ENCODE results near the gene WDR72.
"Not testable (repeated sequence)": the region's sequence is repeated elsewhere in the genome, so short reads cannot be mapped to it uniquely, and the experiment has no call there.

WDR72 gene

DNA sequence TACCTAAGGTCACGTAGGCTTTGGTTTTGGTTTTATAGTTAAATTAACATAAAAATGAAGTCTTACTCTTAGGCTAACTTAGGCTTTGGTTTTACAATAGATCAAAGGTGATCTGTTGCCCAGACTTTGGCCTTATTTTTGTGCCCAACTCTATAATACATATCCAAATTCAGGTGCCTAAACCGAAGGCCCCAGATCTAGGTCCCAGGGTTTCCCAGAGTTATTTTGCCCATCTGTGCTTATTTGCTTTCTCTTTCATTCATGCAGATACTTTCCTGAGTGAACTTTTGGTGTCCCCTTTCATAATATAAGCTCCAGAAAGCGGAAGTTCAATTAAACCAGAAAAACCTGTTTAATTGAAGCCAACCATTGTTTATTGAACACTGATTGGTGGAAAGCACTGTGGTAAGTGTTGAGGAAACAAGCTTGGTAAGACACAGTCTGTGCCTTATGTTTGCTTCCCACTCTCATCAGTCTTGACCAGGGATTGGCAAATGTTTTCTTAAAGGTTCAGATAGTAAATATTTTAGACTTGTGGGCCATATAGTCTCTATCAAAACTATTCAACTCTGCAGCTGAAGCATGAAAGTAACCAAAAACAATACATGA is 209.7 kb downstream of the WDR72 start:
- Histone ChIP-seq H3K4me1 (ENCODE audit: insufficient read depth, low read length) (peaks cover 4% of the 10 kb centered on the region; the same call in 1 of the 2 replicates), H3K27ac (ENCODE audit: low read length) (no peak overlapping the region), H3K4me3 (ENCODE audit: low read length) (no peak overlapping the region), H3K9me3 (ENCODE audit: insufficient read depth, low read depth, low read length) (no peaks in the 10 kb centered on the region), H3K9ac (ENCODE audit: low read depth, low read length) (no peak overlapping the region), H3K36me3 (ENCODE audit: insufficient read depth, low read depth, low read length) (no peaks in the 10 kb centered on the region), H3K27me3 (ENCODE audit: insufficient read depth, low read length) (no peaks in the 10 kb centered on the region)

DNA sequence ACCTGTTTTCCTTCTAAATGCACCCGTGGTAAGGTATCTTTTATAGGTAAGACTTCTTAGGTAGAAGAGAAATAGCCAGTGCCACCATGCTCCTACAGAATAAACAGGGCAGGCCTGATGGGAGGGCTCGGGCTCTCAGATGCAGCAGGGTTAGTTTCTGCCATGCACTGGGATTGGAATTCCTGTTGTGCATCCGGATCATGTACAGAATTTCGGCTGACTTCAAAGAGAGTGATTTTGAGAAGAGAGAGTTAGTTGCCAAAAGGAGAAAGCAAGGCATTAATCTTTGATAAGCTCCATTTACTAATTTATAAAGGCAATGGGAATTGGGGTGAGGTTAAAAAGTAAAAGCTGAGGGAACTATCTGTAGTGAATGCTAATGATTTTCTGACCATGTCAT is 211.2 kb downstream of the WDR72 start:
- H3K27me3 ChIP-seq (ENCODE audit: insufficient read depth, low read length), result no peaks in the 10 kb centered on the region
- no peaks in the 10 kb centered on the region for H3K9me3 ChIP-seq (ENCODE audit: insufficient read depth, low read depth, low read length)
- H3K9ac ChIP-seq (ENCODE audit: low read depth, low read length), result no peak overlapping the region
- H3K4me1 ChIP-seq (ENCODE audit: insufficient read depth, low read length), result peaks cover 4% of the 10 kb centered on the region; the same call in 1 of the 2 replicates
- no peak overlapping the region for H3K4me3 ChIP-seq (ENCODE audit: low read length)
- H3K36me3 ChIP-seq (ENCODE audit: insufficient read depth, low read depth, low read length), result no peaks in the 10 kb centered on the region
- no peak overlapping the region for H3K27ac ChIP-seq (ENCODE audit: low read length)

DNA sequence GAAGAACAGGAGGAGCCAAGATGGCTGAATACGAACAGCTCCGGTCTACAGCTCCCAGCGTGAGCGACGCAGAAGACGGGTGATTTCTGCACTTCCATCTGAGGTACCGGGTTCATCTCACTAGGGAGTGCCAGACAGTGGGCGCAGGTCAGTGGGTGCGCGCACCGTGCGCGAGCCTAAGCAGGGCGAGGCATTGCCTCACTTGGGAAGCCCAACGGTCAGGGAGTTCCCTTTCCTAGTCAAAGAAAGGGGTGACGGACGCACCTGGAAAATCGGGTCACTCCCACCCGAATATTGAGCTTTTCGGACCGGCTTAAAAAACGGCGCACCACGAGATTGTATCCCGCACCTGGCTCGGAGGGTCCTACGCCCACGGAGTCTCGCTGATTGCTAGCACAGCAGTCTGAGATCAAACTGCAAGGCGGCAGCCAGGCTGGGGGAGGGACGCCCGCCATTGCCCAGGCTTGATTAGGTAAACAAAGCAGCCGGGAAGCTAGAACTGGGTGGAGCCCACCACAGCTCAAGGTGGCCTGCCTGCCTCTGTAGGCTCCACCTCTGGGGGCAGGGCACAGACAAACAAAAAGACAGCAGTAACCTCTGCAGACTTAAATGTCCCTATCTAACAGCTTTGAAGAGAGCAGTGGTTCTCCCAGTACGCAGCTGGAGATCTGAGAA is 218.7 kb downstream of the WDR72 start:
- not testable (repeated sequence) for H3K9ac ChIP-seq (ENCODE audit: low read depth, low read length); H3K4me3 ChIP-seq (ENCODE audit: low read length); H3K4me1 ChIP-seq (ENCODE audit: insufficient read depth, low read length); H3K27me3 ChIP-seq (ENCODE audit: insufficient read depth, low read length); H3K27ac ChIP-seq (ENCODE audit: low read length); H3K9me3 ChIP-seq (ENCODE audit: insufficient read depth, low read depth, low read length); H3K36me3 ChIP-seq (ENCODE audit: insufficient read depth, low read depth, low read length)

DNA sequence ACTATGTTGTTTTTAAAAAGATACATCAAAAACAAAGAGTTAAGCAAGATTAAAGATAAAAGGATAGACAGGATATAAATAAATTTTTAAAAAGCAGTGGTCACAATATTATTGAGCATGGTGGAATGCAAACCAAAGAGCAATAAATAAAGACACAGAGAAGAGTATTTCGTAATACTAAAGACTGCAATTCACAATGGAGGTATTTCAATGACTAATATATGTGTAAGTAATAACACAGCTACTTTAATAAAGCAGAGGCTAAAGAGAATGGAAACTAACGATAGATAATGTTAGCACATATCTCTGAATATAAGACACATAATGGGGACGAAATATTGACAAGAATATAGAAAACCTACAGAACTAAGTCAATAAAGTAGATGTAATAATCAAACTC is 219.6 kb downstream of the WDR72 start:
- no peaks in the 10 kb centered on the region for H3K4me1 ChIP-seq (ENCODE audit: insufficient read depth, low read length)
- H3K36me3 ChIP-seq (ENCODE audit: insufficient read depth, low read depth, low read length), result no peaks in the 10 kb centered on the region
- no peaks in the 10 kb centered on the region for H3K9me3 ChIP-seq (ENCODE audit: insufficient read depth, low read depth, low read length)
- H3K27me3 ChIP-seq (ENCODE audit: insufficient read depth, low read length), result no peaks in the 10 kb centered on the region
- no peak overlapping the region for H3K27ac ChIP-seq (ENCODE audit: low read length)
- no peak overlapping the region for H3K9ac ChIP-seq (ENCODE audit: low read depth, low read length)
- H3K4me3 ChIP-seq (ENCODE audit: low read length), result no peak overlapping the region

DNA sequence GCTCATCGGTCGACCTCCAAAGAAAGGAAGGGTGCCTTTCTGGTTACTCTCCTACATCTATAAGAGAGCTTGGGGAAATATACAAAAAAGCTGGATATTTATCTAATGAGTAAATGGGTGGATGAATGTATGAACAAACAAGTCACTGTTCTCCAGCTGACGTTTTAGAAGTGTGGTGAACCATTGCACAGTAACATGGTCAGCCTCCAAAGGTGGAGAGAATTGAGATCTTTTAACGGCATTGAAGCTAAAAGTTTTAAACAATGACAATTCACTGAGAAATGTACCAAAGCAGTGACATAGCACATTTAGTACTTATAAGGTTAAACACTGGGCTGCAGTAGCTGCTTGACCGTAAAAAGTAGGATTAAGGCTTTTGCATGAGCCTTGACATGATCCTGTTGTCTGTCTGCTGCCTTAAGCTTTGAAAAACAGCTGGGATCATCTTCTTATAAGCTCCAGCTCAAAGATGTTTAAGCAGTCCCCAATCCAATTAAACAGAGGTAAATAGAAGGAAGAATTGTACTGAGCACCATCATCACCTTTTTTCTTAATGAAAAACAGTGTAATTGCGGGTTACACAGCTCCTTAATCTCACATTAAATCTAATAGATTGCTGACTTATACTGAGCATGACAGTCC is 222.9 kb downstream of the WDR72 start:
- H3K4me3 ChIP-seq (ENCODE audit: low read length), result no peak overlapping the region
- no peaks in the 10 kb centered on the region for H3K9me3 ChIP-seq (ENCODE audit: insufficient read depth, low read depth, low read length)
- no peak overlapping the region for H3K9ac ChIP-seq (ENCODE audit: low read depth, low read length)
- H3K27me3 ChIP-seq (ENCODE audit: insufficient read depth, low read length), result no peaks in the 10 kb centered on the region
- no peaks in the 10 kb centered on the region for H3K4me1 ChIP-seq (ENCODE audit: insufficient read depth, low read length)
- H3K27ac ChIP-seq (ENCODE audit: low read length), result no peak overlapping the region
- no peaks in the 10 kb centered on the region for H3K36me3 ChIP-seq (ENCODE audit: insufficient read depth, low read depth, low read length)

DNA sequence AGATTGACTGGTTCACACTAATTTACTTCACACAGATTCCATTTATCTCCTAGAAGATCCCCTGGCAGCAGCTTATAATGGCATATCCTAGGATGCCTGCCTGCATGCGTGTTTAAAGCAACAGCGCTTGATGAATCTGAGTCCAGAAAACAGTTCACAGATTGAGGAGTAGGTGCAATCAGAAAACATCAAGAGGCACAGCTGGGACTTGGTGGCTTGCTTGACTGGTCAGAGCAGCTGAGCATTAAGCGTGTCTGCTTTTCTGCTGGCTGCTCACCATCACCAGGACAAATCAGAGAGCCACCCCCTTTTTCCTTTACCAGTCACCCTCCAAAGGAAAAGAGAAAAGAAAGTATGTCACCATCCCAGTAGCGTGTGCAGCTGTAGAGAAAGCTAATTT is 223.6 kb downstream of the WDR72 start:
- Histone ChIP-seq H3K36me3 (ENCODE audit: insufficient read depth, low read depth, low read length) (no peaks in the 10 kb centered on the region), H3K9me3 (ENCODE audit: insufficient read depth, low read depth, low read length) (no peaks in the 10 kb centered on the region), H3K9ac (ENCODE audit: low read depth, low read length) (no peak overlapping the region), H3K27me3 (ENCODE audit: insufficient read depth, low read length) (no peaks in the 10 kb centered on the region), H3K4me3 (ENCODE audit: low read length) (no peak overlapping the region), H3K27ac (ENCODE audit: low read length) (no peak overlapping the region), H3K4me1 (ENCODE audit: insufficient read depth, low read length) (no peaks in the 10 kb centered on the region)

DNA sequence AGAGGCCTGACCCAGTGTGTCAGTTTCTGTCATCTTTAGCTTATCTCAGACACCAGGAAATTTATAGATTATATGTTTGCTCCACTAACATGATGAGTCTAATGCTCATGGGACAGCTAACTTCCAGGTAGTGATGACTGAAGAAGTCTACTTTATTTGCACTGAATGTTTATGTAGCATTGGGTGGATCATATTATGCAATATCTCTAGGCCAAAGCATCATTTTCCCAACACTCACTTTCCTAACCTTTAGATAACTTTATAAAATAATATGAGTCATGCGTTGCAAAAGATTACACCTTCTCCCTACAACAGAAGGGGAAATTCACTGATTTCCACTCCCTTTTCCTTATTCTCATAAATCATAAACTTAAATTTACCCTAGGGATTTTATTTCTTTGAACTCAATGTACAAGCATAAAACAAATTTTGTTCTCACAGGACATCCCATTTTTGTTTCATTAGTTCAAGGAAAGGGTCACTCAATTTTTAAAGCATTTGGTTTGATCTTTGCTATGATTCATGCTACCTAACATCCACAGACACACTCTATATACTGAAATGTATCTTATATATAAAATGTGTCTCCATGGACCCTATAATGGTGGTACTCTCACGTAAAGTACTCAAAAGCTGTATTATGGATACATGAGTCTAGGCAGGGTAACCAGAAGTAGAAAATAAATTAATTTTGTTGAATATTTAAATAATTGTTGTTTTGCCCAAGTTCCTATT is 225.2 kb downstream of the WDR72 start:
- Histone ChIP-seq H3K4me1 (ENCODE audit: insufficient read depth, low read length) (no peaks in the 10 kb centered on the region), H3K27ac (ENCODE audit: low read length) (no peak overlapping the region), H3K4me3 (ENCODE audit: low read length) (no peak overlapping the region), H3K9me3 (ENCODE audit: insufficient read depth, low read depth, low read length) (no peaks in the 10 kb centered on the region), H3K36me3 (ENCODE audit: insufficient read depth, low read depth, low read length) (no peaks in the 10 kb centered on the region), H3K27me3 (ENCODE audit: insufficient read depth, low read length) (no peaks in the 10 kb centered on the region), H3K9ac (ENCODE audit: low read depth, low read length) (no peak overlapping the region)

DNA sequence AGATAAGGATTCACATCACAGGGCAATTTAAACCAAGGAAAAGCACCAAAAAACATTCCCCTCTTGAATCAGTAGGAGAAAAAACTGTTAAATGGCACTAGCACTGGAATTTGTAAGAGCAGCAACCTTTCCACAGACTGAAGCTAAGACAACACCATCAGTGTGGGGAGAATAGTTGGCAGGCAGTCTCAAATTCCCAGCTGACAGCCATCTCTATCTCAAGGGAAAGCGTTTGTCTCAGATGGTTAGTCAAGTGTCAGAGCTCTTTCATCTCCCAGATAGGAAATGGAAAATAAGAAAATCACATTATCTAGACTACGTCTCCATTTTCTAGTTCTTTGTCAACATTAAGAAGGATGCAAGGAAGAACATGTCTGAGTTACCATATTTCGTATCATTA is 228.7 kb downstream of the WDR72 start:
- Histone ChIP-seq H3K27me3 (ENCODE audit: insufficient read depth, low read length) (no peaks in the 10 kb centered on the region), H3K36me3 (ENCODE audit: insufficient read depth, low read depth, low read length) (no peaks in the 10 kb centered on the region), H3K4me3 (ENCODE audit: low read length) (no peak overlapping the region), H3K4me1 (ENCODE audit: insufficient read depth, low read length) (no peaks in the 10 kb centered on the region), H3K9ac (ENCODE audit: low read depth, low read length) (no peak overlapping the region), H3K9me3 (ENCODE audit: insufficient read depth, low read depth, low read length) (no peaks in the 10 kb centered on the region), H3K27ac (ENCODE audit: low read length) (no peak overlapping the region)

DNA sequence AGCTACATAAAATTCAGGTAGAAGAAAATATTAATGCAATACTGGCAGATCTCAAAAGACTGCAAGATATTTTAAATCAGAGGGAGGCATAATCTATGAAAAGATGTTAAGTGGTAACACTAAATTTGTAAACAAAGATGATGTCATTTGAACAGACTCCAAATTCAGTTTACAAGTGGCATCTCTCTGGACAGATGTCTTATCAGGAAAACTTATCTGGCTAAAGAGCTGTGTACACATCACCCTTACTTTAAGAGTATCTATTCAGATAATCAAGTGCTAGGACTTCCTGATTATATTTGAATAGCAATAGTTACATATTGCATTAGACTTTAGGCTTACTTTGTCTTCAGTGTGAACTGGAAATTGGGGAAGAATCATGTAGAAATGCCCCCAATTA is 231.5 kb downstream of the WDR72 start:
- no peak overlapping the region for H3K9ac ChIP-seq (ENCODE audit: low read depth, low read length)
- H3K4me3 ChIP-seq (ENCODE audit: low read length), result no peak overlapping the region
- no peaks in the 10 kb centered on the region for H3K4me1 ChIP-seq (ENCODE audit: insufficient read depth, low read length)
- no peak overlapping the region for H3K27ac ChIP-seq (ENCODE audit: low read length)
- H3K36me3 ChIP-seq (ENCODE audit: insufficient read depth, low read depth, low read length), result no peaks in the 10 kb centered on the region
- H3K27me3 ChIP-seq (ENCODE audit: insufficient read depth, low read length), result no peaks in the 10 kb centered on the region
- H3K9me3 ChIP-seq (ENCODE audit: insufficient read depth, low read depth, low read length), result no peaks in the 10 kb centered on the region; the same call in 1 of the 2 replicates

DNA sequence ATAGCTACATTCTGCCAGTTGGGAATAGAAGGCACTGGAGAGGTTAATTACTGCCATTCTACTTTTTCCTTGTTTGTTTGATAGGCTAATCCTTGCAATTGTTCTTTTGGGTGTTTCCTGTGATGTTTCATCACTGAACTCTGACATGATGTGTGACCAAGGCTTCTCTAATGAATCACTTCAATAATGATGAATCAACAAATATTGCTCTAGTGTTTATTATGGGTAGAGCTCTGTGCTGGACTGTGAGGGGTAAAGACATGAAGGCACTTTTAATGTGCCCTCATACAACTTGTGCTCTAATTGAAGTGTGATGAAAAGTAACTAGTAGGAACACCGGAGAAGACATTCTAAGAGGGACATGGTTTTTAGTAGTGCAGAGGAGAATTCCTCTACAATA is 233.6 kb downstream of the WDR72 start:
- H3K4me1 ChIP-seq (ENCODE audit: insufficient read depth, low read length), result no peaks in the 10 kb centered on the region

DNA sequence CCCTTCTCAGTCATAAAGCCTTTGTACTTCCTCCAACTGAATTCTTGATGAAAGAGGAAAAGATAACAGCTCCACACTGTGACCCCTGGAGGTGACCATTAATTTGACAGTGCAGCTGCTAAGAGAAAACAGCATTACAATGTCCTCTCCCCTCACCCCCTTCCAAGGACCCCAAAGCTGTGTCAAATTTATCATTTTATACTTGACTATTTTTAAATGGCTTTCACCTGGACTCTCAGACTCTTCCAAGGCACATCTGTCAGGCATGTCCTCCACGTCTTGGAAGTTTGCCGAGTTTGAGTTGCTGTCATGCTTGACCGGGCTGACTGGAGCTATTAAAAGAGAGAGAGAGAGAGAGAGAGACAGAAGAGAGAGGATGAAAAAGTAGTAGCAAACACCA is 236.5 kb downstream of the WDR72 start:
- H3K9me3 ChIP-seq (ENCODE audit: insufficient read depth, low read depth, low read length), result no peaks in the 10 kb centered on the region; the same call in 1 of the 2 replicates

More for the DNA sequence above, 233.6 kb downstream of the WDR72 start:
- no peaks in the 10 kb centered on the region for H3K27me3 ChIP-seq (ENCODE audit: insufficient read depth, low read length)
- H3K9me3 ChIP-seq (ENCODE audit: insufficient read depth, low read depth, low read length), result no peaks in the 10 kb centered on the region; the same call in 1 of the 2 replicates
- H3K27ac ChIP-seq (ENCODE audit: low read length), result no peak overlapping the region
- H3K36me3 ChIP-seq (ENCODE audit: insufficient read depth, low read depth, low read length), result no peaks in the 10 kb centered on the region
- H3K9ac ChIP-seq (ENCODE audit: low read depth, low read length), result no peak overlapping the region
- H3K4me3 ChIP-seq (ENCODE audit: low read length), result no peak overlapping the region

More for the DNA sequence above, 236.5 kb downstream of the WDR72 start:
- no peaks in the 10 kb centered on the region for H3K27me3 ChIP-seq (ENCODE audit: insufficient read depth, low read length)
- H3K27ac ChIP-seq (ENCODE audit: low read length), result no peak overlapping the region
- H3K4me3 ChIP-seq (ENCODE audit: low read length), result no peak overlapping the region
- H3K4me1 ChIP-seq (ENCODE audit: insufficient read depth, low read length), result no peaks in the 10 kb centered on the region
- no peak overlapping the region for H3K9ac ChIP-seq (ENCODE audit: low read depth, low read length)
- no peaks in the 10 kb centered on the region for H3K36me3 ChIP-seq (ENCODE audit: insufficient read depth, low read depth, low read length)

Measured in iPS-20b (cell line).